ENCODE data around the gene FUCA1. TPM values are rescaled to one million over a fixed set of nuclear protein-coding genes. Genes with fewer than 3 reads are reported as not detected.

FUCA1 gene
- total RNA-seq, 1 donor from 2014 or later: 21.1 TPM

GRCh38 chr1:23825076-23825761 is 42.9 kb downstream of the FUCA1 start, which contains the start of gene HMGCL:
HMGCL (minus strand) TSS chr1:23825429; CDS start chr1:23825415, 14 bp downstream.
- H3K4me3 ChIP-seq (ENCODE audit: low read depth, low read length): peak within 1 kb of the TSS; percentile 69
- peak; percentile 74 for DNase-seq (ENCODE audit: low read depth)
- TF ChIP-seq CTCF (IDR thresholded peaks at IDR 0.05; ENCODE audit: insufficient read depth, low read length, severe bottlenecking): no peak
- no peaks in the 10 kb centered on the region for H3K36me3 ChIP-seq (ENCODE audit: control insufficient read depth, insufficient read depth, low read length)
- H3K27me3 ChIP-seq (ENCODE audit: control insufficient read depth, insufficient read depth, low read length): no peaks in the 10 kb centered on the region
- no peak for FAIRE-seq

DNA sequence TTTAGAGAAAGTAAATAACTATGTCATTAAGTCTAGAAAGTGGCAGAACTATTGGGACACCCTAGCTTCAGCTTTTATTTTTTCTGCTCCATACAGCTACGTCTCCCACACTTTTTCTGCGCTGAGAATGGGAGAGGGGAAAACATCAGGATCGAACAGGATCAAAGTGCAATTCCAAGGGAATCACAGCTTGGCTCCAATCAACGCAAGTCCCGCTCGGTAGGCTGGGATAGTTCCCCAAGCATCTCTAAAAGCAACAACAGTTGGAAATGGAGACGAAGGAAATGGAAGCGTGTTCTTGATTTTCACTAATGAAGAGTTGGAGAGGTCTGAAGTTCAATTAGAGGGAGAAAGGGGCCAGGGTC is 43.4 kb downstream of the FUCA1 start:
- TF ChIP-seq CTCF (IDR thresholded peaks at IDR 0.05; ENCODE audit: insufficient read depth, low read length, severe bottlenecking): no peak
- DNase-seq (ENCODE audit: low read depth): no peak
- no peak for FAIRE-seq

DNA sequence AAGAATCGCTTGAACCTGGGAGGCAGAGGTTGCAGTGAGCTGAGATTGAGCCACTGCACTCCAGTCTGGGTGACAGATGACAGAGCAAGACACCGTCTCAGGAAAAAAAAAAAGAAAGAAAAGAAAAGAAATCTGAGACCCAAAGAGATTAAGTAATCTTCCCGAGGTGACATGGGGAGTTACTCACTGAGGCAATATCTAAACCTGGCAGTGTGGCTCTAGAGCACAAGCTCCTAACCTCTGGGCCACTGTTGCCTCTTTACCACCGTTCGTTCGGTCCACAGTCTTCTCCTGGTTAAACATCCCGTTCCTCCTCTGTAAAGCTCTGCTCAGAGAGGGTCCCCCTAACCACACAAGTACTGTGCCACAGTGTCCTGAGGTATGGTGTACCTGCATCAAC is 44.3 kb downstream of the FUCA1 start:
- TF ChIP-seq CTCF (IDR thresholded peaks at IDR 0.05; ENCODE audit: insufficient read depth, low read length, severe bottlenecking): no peak
- DNase-seq (ENCODE audit: low read depth): no peak
- FAIRE-seq: no peak
- Histone ChIP-seq H3K36me3 (ENCODE audit: control insufficient read depth, insufficient read depth, low read length) (no peaks in the 10 kb centered on the region), H3K27me3 (ENCODE audit: control insufficient read depth, insufficient read depth, low read length) (no peaks in the 10 kb centered on the region), H3K4me3 (ENCODE audit: low read depth, low read length) (no peak overlapping the region)

More for the DNA sequence above, 43.4 kb downstream of the FUCA1 start:
- H3K27me3 ChIP-seq (ENCODE audit: control insufficient read depth, insufficient read depth, low read length): no peaks in the 10 kb centered on the region
- H3K4me3 ChIP-seq (ENCODE audit: low read depth, low read length): peak overlapping the region; percentile 69
- H3K36me3 ChIP-seq (ENCODE audit: control insufficient read depth, insufficient read depth, low read length): no peaks in the 10 kb centered on the region

DNA sequence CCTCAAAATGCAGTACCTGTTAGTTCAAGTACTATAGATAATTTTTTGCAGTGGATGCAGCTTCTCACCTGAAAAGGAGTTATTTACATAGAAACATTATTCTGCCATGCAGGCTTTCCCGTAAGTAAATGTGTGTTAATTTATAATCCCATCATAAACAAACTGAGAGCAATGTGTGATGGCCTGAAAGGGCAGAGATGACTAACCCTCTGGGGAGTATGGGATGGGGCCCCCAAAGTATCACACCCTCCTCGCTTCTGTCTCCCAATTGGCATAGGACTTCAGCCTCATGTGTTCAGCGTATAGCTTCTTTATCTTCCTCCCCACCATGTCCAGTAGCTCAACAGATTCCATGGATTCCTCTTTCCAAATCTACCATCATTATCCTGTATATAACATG is 50.5 kb downstream of the FUCA1 start:
- DNase-seq (ENCODE audit: low read depth) (no peak), FAIRE-seq (no peak)
- H3K36me3 ChIP-seq (ENCODE audit: control insufficient read depth, insufficient read depth, low read length): peaks cover 7% of the 10 kb centered on the region
- no peaks in the 10 kb centered on the region for H3K27me3 ChIP-seq (ENCODE audit: control insufficient read depth, insufficient read depth, low read length)
- no peak for TF ChIP-seq CTCF (IDR thresholded peaks at IDR 0.05; ENCODE audit: insufficient read depth, low read length, severe bottlenecking)
- H3K4me3 ChIP-seq (ENCODE audit: low read depth, low read length): no peak overlapping the region

DNA sequence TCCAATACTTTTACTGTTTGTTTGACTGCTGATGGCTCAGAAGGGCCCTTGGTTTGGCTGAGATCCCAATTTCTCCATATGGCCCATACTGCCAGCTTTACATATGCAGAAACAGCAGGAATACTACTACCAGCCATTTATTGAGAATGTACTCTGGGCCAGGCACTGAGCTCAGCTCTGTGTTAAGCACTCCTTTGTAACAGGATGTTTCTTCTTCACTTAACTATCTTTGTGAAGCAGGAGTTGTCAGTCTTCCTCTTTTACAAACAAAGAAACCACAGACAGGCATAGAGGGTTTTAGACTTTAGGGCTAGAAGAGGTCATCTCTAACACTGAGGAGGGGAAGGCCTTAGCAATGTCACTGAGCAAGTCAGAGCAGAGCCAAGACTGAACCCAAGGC is 51.2 kb downstream of the FUCA1 start:
- no peak overlapping the region for H3K4me3 ChIP-seq (ENCODE audit: low read depth, low read length)
- FAIRE-seq: no peak
- no peak for DNase-seq (ENCODE audit: low read depth)
- no peaks in the 10 kb centered on the region for H3K27me3 ChIP-seq (ENCODE audit: control insufficient read depth, insufficient read depth, low read length)
- peaks cover 8% of the 10 kb centered on the region for H3K36me3 ChIP-seq (ENCODE audit: control insufficient read depth, insufficient read depth, low read length)
- no peak for TF ChIP-seq CTCF (IDR thresholded peaks at IDR 0.05; ENCODE audit: insufficient read depth, low read length, severe bottlenecking)

GRCh38 chr1:23816361-23816760 is 51.7 kb downstream of the FUCA1 start:
- Histone ChIP-seq H3K4me3 (ENCODE audit: low read depth, low read length) (no peak overlapping the region), H3K36me3 (ENCODE audit: control insufficient read depth, insufficient read depth, low read length) (peaks cover 8% of the 10 kb centered on the region), H3K27me3 (ENCODE audit: control insufficient read depth, insufficient read depth, low read length) (no peaks in the 10 kb centered on the region)
- no peak for FAIRE-seq
- no peak for DNase-seq (ENCODE audit: low read depth)
- no peak for TF ChIP-seq CTCF (IDR thresholded peaks at IDR 0.05; ENCODE audit: insufficient read depth, low read length, severe bottlenecking)

All from bronchial epithelial cell (primary cell).